ENCODE results near the gene LTB.

The LTB gene

GRCh38 chr6:31573239-31574105, 8.8 kb downstream of the LTB start:
- Histone ChIP-seq H3K27me3 (ENCODE audit: insufficient read depth, poor library complexity, severe bottlenecking) (no peaks in the 10 kb centered on the region), H3K4me3 (replicated peaks; ENCODE audit: insufficient read depth, low read length) (no peak overlapping the region), H3K27ac (replicated peaks) (no peak overlapping the region)
- no peak for DNase-seq (ENCODE audit: low read depth in 1 of 2, low spot score in 1 of 2)
- TF ChIP-seq GABPA (IDR thresholded peaks at IDR 0.05; ENCODE audit: low read depth): no peak
- no peak for TF ChIP-seq POLR2AphosphoS5 (IDR thresholded peaks at IDR 0.05; ENCODE audit: low read depth)
- TF ChIP-seq CTCF (IDR thresholded peaks at IDR 0.05; ENCODE audit: insufficient read depth, low read length): no peak
- no peak for TF ChIP-seq SPI1 (IDR thresholded peaks at IDR 0.05; ENCODE audit: borderline replicate concordance, low read depth)
- TF ChIP-seq, protein P1, sequence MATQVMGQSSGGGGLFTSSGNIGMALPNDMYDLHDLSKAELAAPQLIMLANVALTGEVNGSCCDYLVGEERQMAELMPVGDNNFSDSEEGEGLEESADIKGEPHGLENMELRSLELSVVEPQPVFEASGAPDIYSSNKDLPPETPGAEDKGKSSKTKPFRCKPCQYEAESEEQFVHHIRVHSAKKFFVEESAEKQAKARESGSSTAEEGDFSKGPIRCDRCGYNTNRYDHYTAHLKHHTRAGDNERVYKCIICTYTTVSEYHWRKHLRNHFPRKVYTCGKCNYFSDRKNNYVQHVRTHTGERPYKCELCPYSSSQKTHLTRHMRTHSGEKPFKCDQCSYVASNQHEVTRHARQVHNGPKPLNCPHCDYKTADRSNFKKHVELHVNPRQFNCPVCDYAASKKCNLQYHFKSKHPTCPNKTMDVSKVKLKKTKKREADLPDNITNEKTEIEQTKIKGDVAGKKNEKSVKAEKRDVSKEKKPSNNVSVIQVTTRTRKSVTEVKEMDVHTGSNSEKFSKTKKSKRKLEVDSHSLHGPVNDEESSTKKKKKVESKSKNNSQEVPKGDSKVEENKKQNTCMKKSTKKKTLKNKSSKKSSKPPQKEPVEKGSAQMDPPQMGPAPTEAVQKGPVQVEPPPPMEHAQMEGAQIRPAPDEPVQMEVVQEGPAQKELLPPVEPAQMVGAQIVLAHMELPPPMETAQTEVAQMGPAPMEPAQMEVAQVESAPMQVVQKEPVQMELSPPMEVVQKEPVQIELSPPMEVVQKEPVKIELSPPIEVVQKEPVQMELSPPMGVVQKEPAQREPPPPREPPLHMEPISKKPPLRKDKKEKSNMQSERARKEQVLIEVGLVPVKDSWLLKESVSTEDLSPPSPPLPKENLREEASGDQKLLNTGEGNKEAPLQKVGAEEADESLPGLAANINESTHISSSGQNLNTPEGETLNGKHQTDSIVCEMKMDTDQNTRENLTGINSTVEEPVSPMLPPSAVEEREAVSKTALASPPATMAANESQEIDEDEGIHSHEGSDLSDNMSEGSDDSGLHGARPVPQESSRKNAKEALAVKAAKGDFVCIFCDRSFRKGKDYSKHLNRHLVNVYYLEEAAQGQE (IDR thresholded peaks at IDR 0.05; ENCODE audit: insufficient replicate concordance, low read depth): no peak

- Histone ChIP-seq H3K4me3 (replicated peaks; ENCODE audit: insufficient read depth, low read length) (no peak within 1 kb of the TSS), H3K27ac (replicated peaks) (no peak within 1 kb of the TSS), H3K27me3 (ENCODE audit: insufficient read depth, poor library complexity, severe bottlenecking) (no peaks in the 10 kb centered on the region)
- DNase-seq (ENCODE audit: low read depth in 1 of 2, low spot score in 1 of 2): no peak
- TF ChIP-seq GABPA (IDR thresholded peaks at IDR 0.05; ENCODE audit: low read depth): no peak
- TF ChIP-seq, protein P1 (IDR thresholded peaks at IDR 0.05; ENCODE audit: insufficient replicate concordance, low read depth): no peak
Observed at GRCh38 chr6:31572041-31572911, 9.9 kb downstream of the LTB start, which contains the start of gene LTA. Gene LTA, plus strand, starts transcription at chr6:31572289. Its CDS starts 454 bp downstream, at chr6:31572743.

- no peak overlapping the region for H3K27ac ChIP-seq (replicated peaks)
- H3K27me3 ChIP-seq (ENCODE audit: insufficient read depth, poor library complexity, severe bottlenecking): no peaks in the 10 kb centered on the region
- TF ChIP-seq GABPA (IDR thresholded peaks at IDR 0.05; ENCODE audit: low read depth): no peak
- no peak overlapping the region for H3K4me3 ChIP-seq (replicated peaks; ENCODE audit: insufficient read depth, low read length)
- DNase-seq (ENCODE audit: low read depth in 1 of 2, low spot score in 1 of 2): no peak
Observed at GRCh38 chr6:31569861-31570536, 12.2 kb downstream of the LTB start.

DNA sequence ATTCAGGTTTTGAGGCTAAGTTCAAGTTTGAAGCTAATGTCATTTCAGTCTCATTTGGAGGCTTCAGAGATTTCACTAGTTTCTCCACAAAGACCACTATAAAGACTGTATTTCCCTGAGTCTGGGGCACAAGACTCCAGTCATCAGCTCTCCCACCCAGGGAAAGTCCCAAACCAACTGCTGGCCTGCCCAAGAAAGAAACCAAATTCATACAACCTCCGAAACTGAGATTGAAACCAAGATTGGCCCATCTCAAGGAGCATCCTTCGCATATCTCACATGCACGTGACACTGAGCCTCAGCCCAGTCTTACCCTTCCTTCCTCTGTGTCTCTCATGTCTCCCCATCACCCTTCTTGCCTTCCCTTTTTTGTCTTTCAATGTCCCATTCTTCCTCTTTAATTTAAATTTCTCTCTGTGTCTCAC, 13.7 kb downstream of the LTB start:
- TF ChIP-seq GABPA (IDR thresholded peaks at IDR 0.05; ENCODE audit: low read depth): no peak
- peak; percentile 64; the same call in 1 of the 2 replicates for TF ChIP-seq SPI1 (IDR thresholded peaks at IDR 0.05; ENCODE audit: borderline replicate concordance, low read depth)
- DNase-seq (ENCODE audit: low read depth in 1 of 2, low spot score in 1 of 2): peak in 1 of 2 experiments; percentile 66
- no peak overlapping the region for H3K4me3 ChIP-seq (replicated peaks; ENCODE audit: insufficient read depth, low read length)
- H3K27me3 ChIP-seq (ENCODE audit: insufficient read depth, poor library complexity, severe bottlenecking): no peaks in the 10 kb centered on the region
- no peak overlapping the region for H3K27ac ChIP-seq (replicated peaks)
